Mucosa of gallbladder (tissue), 1 donor: ENCODE measurements around the gene ANKRD13D. TPM values are rescaled to one million over a fixed set of nuclear protein-coding genes. Genes with fewer than 3 reads are reported as not detected.

ENCODE experiments used
- DNase-seq: peaks from one replicate; pipeline ENCODE4 v3.0.0-alpha.2; 2020; ENCODE audit warnings: low spot score
- total RNA-seq: library from RNA; stranded (reverse); gene quantifications from one replicate; pipeline ENCODE4 v1.2.1, GENCODE V29; 2021
- donor health status: DM: no; HTN: no; CAD: no.

Gene ANKRD13D
- total RNA-seq, 1 donor from 2014 or later = 80.5 TPM

- no peak for DNase-seq
Observed at GRCh38 chr11:67285541-67286498, 3.3 kb upstream of the ANKRD13D start.

- no peak for DNase-seq
Observed at GRCh38 chr11:67286621-67287333, 2.3 kb upstream of the ANKRD13D start.

- no peak for DNase-seq
Observed at GRCh38 chr11:67287355-67288197, 1.5 kb upstream of the ANKRD13D start.

DNA sequence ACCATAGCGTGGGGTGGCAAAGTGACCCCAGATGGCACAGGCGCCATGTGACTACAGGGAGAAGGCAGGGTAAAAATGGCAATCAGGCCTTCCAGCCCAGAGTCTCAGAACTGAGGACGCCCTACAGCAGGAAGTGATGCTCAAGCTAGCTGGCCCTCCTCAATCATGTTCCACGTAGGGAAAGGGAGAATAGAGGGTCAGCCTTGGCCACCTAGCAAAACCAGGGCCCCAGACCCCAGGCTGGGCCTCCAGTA lies 978 bp upstream of the ANKRD13D start:
- DNase-seq = no peak

DNA sequence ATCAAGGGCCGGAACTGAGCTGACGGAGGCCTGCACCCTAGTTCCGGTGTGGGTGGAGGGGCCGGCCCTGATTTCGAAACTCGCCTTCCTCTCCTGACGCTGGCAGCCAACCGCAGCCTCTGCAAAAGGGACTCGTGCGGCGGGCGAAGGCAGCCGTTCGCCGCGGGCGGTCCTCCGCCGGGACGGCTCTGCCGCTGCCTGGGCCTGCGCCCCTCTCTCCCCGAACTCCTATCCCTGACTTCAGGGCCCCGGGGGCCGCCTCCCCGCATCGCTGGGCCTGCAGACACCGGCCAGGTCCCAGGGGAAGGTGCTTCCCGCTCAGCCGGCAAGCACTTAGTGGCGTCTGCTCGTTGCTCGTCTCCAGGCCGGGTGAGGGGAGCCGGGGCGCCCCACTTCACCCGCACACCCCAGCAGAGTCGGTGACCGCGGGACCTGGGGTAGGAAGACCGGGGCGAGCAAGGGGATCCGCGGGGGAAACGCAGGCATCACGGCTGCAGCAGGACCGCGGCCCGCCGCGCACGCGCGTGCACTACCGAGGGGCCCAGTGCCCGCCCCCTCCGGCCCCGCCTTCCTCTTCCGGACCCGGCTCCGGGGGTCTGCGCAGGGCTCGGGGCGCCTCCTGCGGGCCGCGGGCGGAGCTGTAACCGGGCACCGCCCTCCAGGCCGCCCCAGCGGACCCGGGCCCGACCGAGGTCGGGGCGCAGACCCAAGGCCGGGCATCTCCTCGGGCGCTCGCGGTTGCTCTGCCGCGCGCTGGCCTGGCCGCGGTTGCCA lies 464 bp upstream of the ANKRD13D start:
- DNase-seq = peak; percentile 89

DNA sequence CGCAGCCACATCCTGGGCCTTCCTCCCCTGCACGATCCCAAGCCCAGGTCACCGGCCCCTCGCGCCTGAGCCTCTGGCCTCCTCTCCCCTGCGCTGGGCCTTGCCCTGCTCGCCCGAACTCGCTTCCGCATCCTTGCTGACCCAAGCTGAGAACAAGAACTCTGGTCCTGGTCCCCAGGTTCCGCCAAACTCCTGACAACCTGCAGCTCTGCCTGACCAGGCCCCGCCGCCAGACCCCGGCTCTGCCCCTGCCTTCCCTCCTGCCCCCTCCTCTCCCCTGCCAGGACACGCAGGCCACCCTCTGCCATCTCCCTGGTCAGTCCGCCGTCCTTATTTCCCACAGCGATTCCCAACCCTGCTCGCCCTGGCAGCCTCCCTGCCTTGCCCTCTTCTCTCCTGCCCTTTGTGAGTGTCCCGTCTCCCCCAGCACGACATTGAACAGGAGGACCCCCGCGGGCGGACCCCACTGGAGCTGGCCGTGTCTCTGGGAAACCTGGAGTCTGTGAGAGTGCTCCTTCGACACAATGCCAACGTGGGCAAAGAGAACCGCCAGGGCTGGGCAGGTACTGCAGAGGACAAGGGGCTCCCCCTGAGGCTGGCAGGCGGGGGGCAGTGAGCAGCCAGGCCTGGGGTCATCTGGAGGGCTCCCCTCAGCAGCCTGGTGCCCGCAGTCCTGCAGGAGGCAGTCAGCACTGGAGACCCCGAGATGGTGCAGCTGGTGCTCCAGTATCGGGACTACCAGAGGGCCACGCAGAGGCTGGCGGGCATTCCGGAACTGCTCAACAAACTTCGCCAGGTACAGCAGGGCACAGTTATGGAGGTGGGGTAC lies 762 bp downstream of the ANKRD13D start:
- no peak for DNase-seq

- DNase-seq = no peak
Observed at GRCh38 chr11:67290801-67291200, 1.7 kb downstream of the ANKRD13D start.

DNA sequence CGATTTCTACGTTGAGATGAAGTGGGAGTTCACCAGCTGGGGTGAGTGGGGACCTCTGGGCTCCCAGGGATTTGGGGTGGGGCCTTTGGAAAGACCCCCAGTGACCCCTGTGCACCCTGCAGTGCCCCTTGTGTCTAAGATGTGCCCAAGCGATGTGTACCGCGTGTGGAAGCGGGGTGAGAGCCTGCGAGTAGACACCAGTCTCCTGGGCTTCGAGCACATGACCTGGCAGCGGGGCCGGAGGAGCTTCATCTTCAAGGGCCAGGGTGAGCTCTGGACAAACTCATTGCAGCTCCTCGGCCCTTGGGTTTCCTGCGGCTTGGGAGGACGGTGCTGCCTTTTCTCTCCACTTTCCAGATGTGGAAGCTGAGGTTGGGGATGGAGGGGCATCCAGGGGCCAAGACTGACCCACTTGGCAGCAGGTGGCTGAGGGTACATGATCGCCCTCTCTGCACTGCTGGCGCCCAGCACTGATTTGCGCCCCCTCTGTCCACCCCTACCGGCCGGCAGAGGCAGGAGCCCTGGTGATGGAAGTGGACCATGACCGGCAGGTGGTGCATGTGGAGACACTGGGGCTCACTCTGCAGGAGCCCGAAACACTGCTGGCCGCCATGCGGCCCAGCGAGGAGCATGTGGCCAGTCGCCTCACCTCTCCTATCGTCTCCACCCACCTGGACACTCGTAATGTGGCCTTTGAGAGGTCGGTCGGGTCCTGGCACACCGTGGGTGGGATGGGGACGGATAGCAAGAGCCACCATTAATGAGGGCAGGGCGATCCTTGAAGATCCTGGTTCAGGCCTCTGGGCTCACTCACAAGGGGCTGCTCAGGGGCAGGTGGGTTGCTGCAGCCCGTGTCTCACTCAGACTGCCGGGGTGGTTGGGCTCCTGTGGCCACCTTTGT lies 2.6 kb downstream of the ANKRD13D start:
- DNase-seq = no peak

DNA sequence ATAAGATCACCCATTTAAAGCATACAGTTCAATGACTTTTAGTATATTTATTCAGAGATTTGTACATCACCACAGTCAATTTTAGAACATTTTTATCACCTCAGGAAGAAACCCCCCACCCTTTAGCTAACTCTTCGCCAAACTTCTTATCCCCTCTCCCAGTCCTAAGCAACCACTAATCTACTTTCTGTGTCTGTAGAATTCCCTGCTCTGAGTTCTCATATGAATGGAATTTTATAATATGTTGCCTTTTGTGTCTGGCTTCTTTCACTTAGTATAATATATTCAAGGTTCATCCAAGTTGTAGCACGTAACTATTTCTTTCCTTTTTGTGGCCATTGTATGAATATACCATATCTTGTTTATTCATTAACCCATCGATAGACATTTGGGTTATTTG lies 3.6 kb downstream of the ANKRD13D start:
- DNase-seq = no peak

- DNase-seq = no peak
Observed at GRCh38 chr11:67293090-67293489, 4.0 kb downstream of the ANKRD13D start.

DNA sequence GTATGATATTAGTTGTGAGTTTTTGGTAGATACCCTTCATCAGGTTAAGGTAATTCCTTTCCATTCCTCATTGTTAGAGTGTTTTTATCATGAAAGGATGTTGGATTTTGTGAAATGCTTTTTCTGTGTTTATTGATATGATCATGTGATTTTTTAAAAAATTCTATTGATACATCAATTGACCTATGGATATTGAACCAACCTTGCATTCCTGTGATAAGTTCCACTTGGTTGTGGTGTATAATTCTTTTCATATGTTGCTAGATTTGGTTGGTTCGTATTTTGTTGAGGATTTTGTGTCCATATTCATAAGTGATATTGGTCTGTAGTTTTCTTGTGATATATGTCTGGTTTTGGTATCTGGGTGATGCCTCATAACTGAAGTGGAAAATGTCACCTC lies 6.7 kb downstream of the ANKRD13D start:
- no peak for DNase-seq

- no peak for DNase-seq
Observed at GRCh38 chr11:67298786-67299185, 9.7 kb downstream of the ANKRD13D start.

DNA sequence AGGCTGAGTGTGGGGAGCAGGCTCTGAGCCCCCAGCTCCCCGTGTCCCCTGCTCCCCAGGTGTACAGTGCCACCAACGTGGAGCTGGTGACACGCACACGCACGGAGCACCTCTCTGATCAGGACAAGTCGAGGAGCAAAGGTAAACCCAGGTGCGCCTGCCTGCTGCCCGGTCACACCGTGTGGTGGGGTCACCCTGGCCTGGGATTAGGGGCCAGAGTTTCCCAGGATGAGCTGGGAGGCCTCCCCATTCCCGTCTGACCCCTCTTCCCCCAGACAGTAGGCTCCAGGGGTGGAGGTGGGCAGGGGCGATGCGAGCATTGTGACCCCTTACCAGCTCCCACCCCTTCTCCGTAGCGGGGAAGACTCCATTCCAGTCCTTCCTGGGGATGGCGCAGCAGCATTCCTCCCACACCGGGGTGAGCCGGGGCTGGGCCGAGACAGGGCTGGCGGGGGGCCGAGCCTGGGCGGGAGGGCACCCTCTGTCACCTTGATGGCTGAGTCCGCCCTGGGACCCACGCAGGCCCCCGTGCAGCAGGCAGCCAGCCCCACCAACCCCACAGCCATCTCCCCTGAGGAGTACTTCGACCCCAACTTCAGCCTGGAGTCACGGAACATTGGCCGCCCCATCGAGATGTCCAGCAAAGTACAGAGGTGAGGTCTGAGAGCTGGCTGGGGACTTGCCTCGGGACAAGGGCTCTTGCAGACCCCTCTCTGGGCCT lies 10.5 kb downstream of the ANKRD13D start:
- no peak for DNase-seq

DNA sequence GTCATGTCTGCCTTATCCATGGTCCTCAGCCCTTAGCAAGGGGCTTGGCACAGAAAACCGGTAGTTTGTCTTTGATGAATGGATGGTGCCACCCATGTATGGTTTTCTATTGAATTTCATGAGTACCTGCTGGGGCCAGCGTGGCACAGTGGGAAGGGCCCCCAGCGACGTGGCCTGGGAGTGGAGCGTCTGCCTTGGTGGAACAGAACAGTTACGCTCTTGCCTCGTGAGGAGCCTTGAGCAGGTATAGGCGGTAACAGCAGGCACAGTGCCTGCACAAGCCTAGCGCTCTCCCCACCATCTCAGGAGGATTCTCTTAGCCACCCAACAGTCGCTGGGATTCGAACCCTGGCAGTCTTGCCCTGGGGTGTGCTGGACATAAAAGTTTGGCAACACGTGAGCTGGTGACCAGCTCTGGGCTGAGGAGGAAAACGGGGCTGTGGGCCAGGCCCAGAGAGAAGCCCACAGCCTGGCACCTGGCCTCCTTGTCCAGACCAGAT lies 11.2 kb downstream of the ANKRD13D start:
- no peak for DNase-seq

DNA sequence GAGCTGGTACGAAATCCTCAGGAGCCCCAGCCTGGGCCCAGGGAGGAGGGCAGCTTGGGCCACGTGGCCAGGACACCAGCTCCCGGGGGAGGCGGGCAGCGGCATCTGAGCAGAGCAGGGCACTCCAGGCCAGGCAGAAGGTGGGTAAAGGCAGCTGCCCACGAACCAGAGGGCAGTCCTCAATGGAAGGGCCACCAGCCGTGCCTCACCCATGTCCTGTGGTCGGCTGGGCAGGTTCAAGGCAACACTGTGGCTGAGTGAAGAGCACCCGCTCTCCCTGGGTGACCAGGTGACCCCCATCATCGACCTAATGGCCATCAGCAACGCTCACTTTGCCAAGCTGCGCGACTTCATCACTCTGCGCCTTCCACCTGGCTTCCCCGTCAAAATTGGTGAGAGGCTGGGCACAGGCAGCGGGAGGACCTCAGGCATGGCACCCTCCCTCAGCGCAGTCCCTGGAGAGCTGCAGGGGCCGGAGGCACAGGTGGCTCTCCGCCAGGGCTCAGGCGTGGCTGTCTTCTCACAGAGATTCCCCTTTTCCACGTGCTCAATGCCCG lies 11.7 kb downstream of the ANKRD13D start:
- DNase-seq = no peak

GRCh38 chr11:67301313-67301921 lies 12.3 kb downstream of the ANKRD13D start:
- no peak for DNase-seq

- DNase-seq = no peak
Observed at GRCh38 chr11:67301951-67302516, 12.9 kb downstream of the ANKRD13D start.
